NCI-H526 (cell line): Measurements from ENCODE around the gene TAF13.
"Not testable (repeated sequence)": the region's sequence is repeated elsewhere in the genome, so short reads cannot be mapped to it uniquely, and the experiment has no call there.

ENCODE experiments used
- DNase-seq, 2 experiments: peaks; one replicate each; lab custom pipeline; 2025; lab: John Stamatoyannopoulos, UW

The TAF13 gene

GRCh38 chr1:109091078-109091838, 15.5 kb upstream of the TAF13 start:
- peak; percentile 65 to 67 for DNase-seq

GRCh38 chr1:109090196-109091077, 14.6 kb upstream of the TAF13 start, which contains the start of gene TMEM167B:
Gene TMEM167B, plus strand, starts transcription at chr1:109090764. Its CDS starts 109 bp downstream, at chr1:109090873.
- DNase-seq: peak; percentile 94 to 97

- DNase-seq: peak; percentile 94 to 97
Measured at GRCh38 chr1:109089242-109090015, 13.6 kb upstream of the TAF13 start.

GRCh38 chr1:109084563-109085517, 9.0 kb upstream of the TAF13 start:
- no peak for DNase-seq

- DNase-seq: no peak
Measured at GRCh38 chr1:109083923-109084322, 8.1 kb upstream of the TAF13 start.

- DNase-seq: no peak
Measured at GRCh38 chr1:109083501-109083900, 7.7 kb upstream of the TAF13 start.

- DNase-seq: no peak
Measured at GRCh38 chr1:109080441-109081082, 4.8 kb upstream of the TAF13 start.

- DNase-seq: no peak
Measured at GRCh38 chr1:109079240-109079622, 3.4 kb upstream of the TAF13 start.

- DNase-seq: no peak
Measured at GRCh38 chr1:109078317-109078716, 2.5 kb upstream of the TAF13 start.

GRCh38 chr1:109069294-109069693, 6.5 kb downstream of the TAF13 start:
- DNase-seq: peak; percentile 25 to 26

GRCh38 chr1:109067883-109068282, 7.9 kb downstream of the TAF13 start:
- no peak for DNase-seq

- no peak for DNase-seq
Measured at GRCh38 chr1:109065137-109065536, 10.7 kb downstream of the TAF13 start.

- no peak for DNase-seq
Measured at GRCh38 chr1:109061183-109061582, 14.6 kb downstream of the TAF13 start.

- DNase-seq: no peak
Measured at GRCh38 chr1:109060707-109061106, 15.1 kb downstream of the TAF13 start.

- no peak for DNase-seq
Measured at GRCh38 chr1:109059026-109059425, 16.8 kb downstream of the TAF13 start.

GRCh38 chr1:109056064-109056463, 19.7 kb downstream of the TAF13 start:
- DNase-seq: no peak

- not testable (repeated sequence) for DNase-seq
Measured at GRCh38 chr1:109052145-109052544, 23.7 kb downstream of the TAF13 start.

GRCh38 chr1:109050228-109050995, 25.4 kb downstream of the TAF13 start:
- DNase-seq: no peak

GRCh38 chr1:109048335-109048734, 27.5 kb downstream of the TAF13 start:
- DNase-seq: no peak

- DNase-seq: no peak
Measured at GRCh38 chr1:109047339-109047738, 28.5 kb downstream of the TAF13 start.
